Ovary (tissue), 3 donors: ENCODE measurements around the gene RGS7.

Experiments
- CTCF ChIP-seq, 3 donors: fragments of 450-650 bp in 2 of 3; fragments of 200-600 bp in 1 of 3; IDR thresholded peaks; one replicate each; pipeline versions ENCODE4 v1.5.1 to v1.8.0; 2016 to 2022; ENCODE audit warnings: antibody characterized with exemption in 3 of 3, mild to moderate bottlenecking in 1 of 3
- EP300 ChIP-seq: sonication (generic); formaldehyde crosslinking; IDR thresholded peaks from one replicate; pipeline ENCODE4 v1.6.1; 2017; ENCODE audit warnings: antibody characterized with exemption
- POLR2A ChIP-seq: fragments of 450-650 bp; IDR thresholded peaks from one replicate; pipeline ENCODE4 v1.6.1; 2017; ENCODE audit warnings: antibody characterized with exemption, mild to moderate bottlenecking, moderate library complexity
- donor health status: DM: no; HTN: no; CAD: no.

- no peak for TF ChIP-seq CTCF (IDR thresholded peaks at IDR 0.05)
- TF ChIP-seq EP300: no peak
- no peak for TF ChIP-seq POLR2A
Observed at GRCh38 chr1:240998441-240999015, 358.5 kb downstream of the RGS7 start.
